HepG2 (cell line): ENCODE measurements around the gene RPS10. TPM values are rescaled to one million over a fixed set of nuclear protein-coding genes. Genes with fewer than 3 reads are reported as not detected.
A peak's percentile ranks its signal among the peaks of the same experiment; 100 is the strongest.

Source experiments
- ATAC-seq: fragments of 200-7000 bp; cut with Tn5 transposase; 3 replicates; pipeline ENCODE4 v1.9.1; 2020; ENCODE audit warnings: mild to moderate bottlenecking, moderate library complexity
- BruUV-seq: library from RNA; stranded (reverse); fragments of 400-500 nt; replicated peaks from 2 replicates; lab custom pipeline; 2021; lab: Mats Ljungman, UMichigan
- CTCF ChIA-PET: fragments of 300-600 bp; formaldehyde crosslinking; extraction: SDS; loops from one replicate; lab custom pipeline; 2021; ENCODE audit warnings: low total read pairs, inconsistent platforms, low intra/inter-chr PET ratio; lab: Yijun Ruan, JAX
- POLR2A ChIA-PET: fragments of 350-600 bp; sonication (Branson Sonifier 250); formaldehyde crosslinking; loops from one replicate; lab custom pipeline; 2020; ENCODE audit warnings: antibody characterized with exemption, inconsistent platforms; lab: Yijun Ruan, JAX
- DNase-seq: peaks from one replicate; pipeline ENCODE4 v3.0.0-alpha.2; 2015; ENCODE audit warnings: low spot score
- FAIRE-seq: peaks from 3 replicates; lab custom pipeline; 2011; peaks lifted over from hg19 to GRCh38; lab: Jason Lieb, UNC
- H2AFZ ChIP-seq: one replicate; pipeline ENCODE4 v1.6.1; 2011; ENCODE audit warnings: low read length, inconsistent platforms
- H3K27ac ChIP-seq: fragments of 300-600 bp; 3 replicates; pipeline ENCODE4 v1.8.0; 2011; ENCODE audit warnings: mixed run types, mild to moderate bottlenecking, mixed read lengths, low read length, inconsistent platforms; ENCODE audit not compliant: insufficient read depth; ENCODE audit errors: extremely low read length
- H3K27me3 ChIP-seq, 2 experiments: fragments of 200-600 bp in 1 of 2; 2 replicates in 1 of 2; 3 replicates in 1 of 2; pipeline versions ENCODE4 v1.6.0 to v1.8.0; 2011; ENCODE audit warnings: low read length in 2 of 2, mild to moderate bottlenecking in 2 of 2, moderate library complexity in 2 of 2, inconsistent platforms in 1 of 2; ENCODE audit not compliant: insufficient read depth in 2 of 2, control insufficient read depth in 1 of 2
- H3K36me3 ChIP-seq, 2 experiments: fragments of 200-600 bp in 1 of 2; replicated peaks in 1 of 2; 2 replicates in 1 of 2; 3 replicates in 1 of 2; pipeline versions ENCODE4 v1.5.1 to v1.8.0; 2011; ENCODE audit warnings: low read length in 2 of 2, inconsistent platforms in 1 of 2; ENCODE audit not compliant: insufficient read depth in 2 of 2, control insufficient read depth in 1 of 2
- H3K4me1 ChIP-seq: 2 replicates; pipeline ENCODE4 v1.5.1; 2012; ENCODE audit warnings: low read length, inconsistent platforms; ENCODE audit not compliant: insufficient read depth
- H3K4me2 ChIP-seq: 2 replicates; pipeline ENCODE4 v1.6.0; 2011; ENCODE audit warnings: low read depth, low read length, inconsistent platforms
- H3K4me3 ChIP-seq, 3 experiments: fragments of 200-600 bp in 1 of 3; sonication (generic), shearing (Covaris generic) in 1 of 3; replicated peaks in 1 of 3; 2 replicates each; pipeline ENCODE4 v1.5.1; 2011 to 2016; ENCODE audit warnings: low read length in 3 of 3, inconsistent platforms in 2 of 3, low read depth in 2 of 3, mild to moderate bottlenecking in 2 of 3, control low read depth in 1 of 3, mixed read lengths in 1 of 3; ENCODE audit not compliant: insufficient read depth in 1 of 3
- H3K79me2 ChIP-seq: one replicate; pipeline ENCODE4 v1.6.1; 2011; ENCODE audit warnings: low read length, inconsistent platforms; ENCODE audit not compliant: insufficient read depth
- H3K9ac ChIP-seq: 2 replicates; pipeline ENCODE4 v1.6.0; 2011; ENCODE audit warnings: mild to moderate bottlenecking, low read depth, low read length, inconsistent platforms; ENCODE audit not compliant: insufficient read depth
- H3K9me3 ChIP-seq: 2 replicates; pipeline ENCODE4 v1.5.1; 2012; ENCODE audit warnings: mild to moderate bottlenecking, low read length
- H4K20me1 ChIP-seq: 2 replicates; pipeline ENCODE4 v1.6.0; 2011; ENCODE audit warnings: inconsistent platforms, mild to moderate bottlenecking, low read length, moderate library complexity; ENCODE audit not compliant: insufficient read depth
- MNT ChIP-seq: fragments of 450-650 bp; IDR thresholded peaks from 2 replicates; pipeline ENCODE4 v1.6.1; 2016
- SKIL ChIP-seq: sonication (generic); formaldehyde crosslinking; IDR thresholded peaks from 2 replicates; pipeline ENCODE4 v1.8.0; 2022; ENCODE audit warnings: missing genetic modification reagents, mild to moderate bottlenecking, moderate library complexity, borderline replicate concordance
- WIZ ChIP-seq: sonication (generic); formaldehyde crosslinking; IDR thresholded peaks from 2 replicates; pipeline ENCODE4 v1.5.1; 2020; ENCODE audit warnings: mild to moderate bottlenecking, missing genetic modification reagents
- ZNF225 ChIP-seq: sonication (generic); formaldehyde crosslinking; IDR thresholded peaks from 2 replicates; pipeline ENCODE4 v1.4.0; 2020; ENCODE audit warnings: mild to moderate bottlenecking, missing genetic modification reagents
- ZNF275 ChIP-seq: sonication (generic); formaldehyde crosslinking; IDR thresholded peaks from 2 replicates; pipeline ENCODE4 v1.8.0; 2022; ENCODE audit warnings: missing genetic modification reagents, mild to moderate bottlenecking, inconsistent platforms, borderline replicate concordance
- ZNF333 ChIP-seq: sonication (generic); formaldehyde crosslinking; IDR thresholded peaks from 2 replicates; pipeline ENCODE4 v1.4.0; 2020; ENCODE audit warnings: mild to moderate bottlenecking, missing genetic modification reagents, borderline replicate concordance
- ZNF549 ChIP-seq: sonication (generic); formaldehyde crosslinking; IDR thresholded peaks from 2 replicates; pipeline ENCODE4 v1.5.0; 2020; ENCODE audit warnings: missing genetic modification reagents
- WGBS: methylation state at CpG from one replicate; pipeline ENCODE4 v1.1.6; 2017; ENCODE audit warnings: low lambda C conversion rate; 5-methylcytosine and 5-hydroxymethylcytosine counted together
- in situ Hi-C: cut with HindIII; loops from 2 replicates; pipeline ENCODE4 v1.10.0; 2017; ENCODE audit warnings: low pct_unique_long_range_greater_than_20kb; ENCODE audit not compliant: extremely low pct_ligation_motif_present
- intact Hi-C: fragments of 100-400 bp; cut with micrococcal nuclease; formaldehyde crosslinking; loops from one replicate; pipeline ENCODE4 v1.10.0; 2022; ENCODE audit not compliant: unreplicated experiment
- polyA plus RNA-seq, 8 experiments: library from polyadenylated mRNA; depleted of rRNA in 3 of 8; stranded (reverse) in 7 of 8; unstranded in 1 of 8; fragments of >200 nt; fragmentation: Illumina TruSeq in 4 of 8; extraction: Trizol in 4 of 8; gene quantifications; 2 replicates each; pipeline versions ENCODE4 v1.2.1 to v1.2.3, GENCODE V29; 2011 to 2016; ENCODE audit warnings: low read depth in 4 of 8, missing spikeins in 1 of 8, mixed read lengths in 1 of 8; ENCODE audit not compliant: insufficient read depth in 1 of 8
- total RNA-seq, 5 experiments: library from RNA; depleted of rRNA; stranded (reverse); fragments of >200 nt; fragmentation: Illumina TruSeq; extraction: Trizol; gene quantifications; 2 replicates each; pipeline ENCODE4 v1.2.3, GENCODE V29; 2016; ENCODE audit warnings: low read depth in 1 of 5

The RPS10 gene
- total and polyA plus RNA-seq, 2 of the 13 experiments (the other 11 are each of a cell fraction or from before 2014, with no cell fraction given) = 2,909 to 4,648 TPM

GRCh38 chr6:34414999-34415858 is 10.6 kb downstream of the RPS10 start (continued):
- TF ChIP-seq SKIL (CRISPR knock-in tag) (no peak), WIZ (no peak), ZNF225 (CRISPR knock-in tag) (no peak), ZNF549 (no peak)

GRCh38 chr6:34412643-34413214 is 13.1 kb downstream of the RPS10 start:
- no peaks in the 10 kb centered on the region for H3K9me3 ChIP-seq
- peaks cover 5 to 25% of the 10 kb centered on the region in 2 experiments; a peak in 4 of 5 replicates for H3K36me3 ChIP-seq
- ChIA-PET CTCF (no interaction called here), POLR2A (no interaction called here)
- H3K79me2 ChIP-seq = no peaks in the 10 kb centered on the region
- H4K20me1 ChIP-seq = peaks cover 22% of the 10 kb centered on the region
- in situ Hi-C loops = no loop called here
- intact Hi-C loops = loop anchor here (10.0 kb wide), 1 partner anchor 248 kb away; no protein-coding TSS in a partner anchor
- FAIRE-seq = no peak
- TF ChIP-seq ZNF275 (CRISPR knock-in tag) (no peak), ZNF333 (CRISPR knock-in tag) (no peak), MNT (0 out of 2 replicates have a peak, but pooled peaks have one; percentile 8)
- H3K4me2 ChIP-seq = no peak overlapping the region
- H3K27ac ChIP-seq = no peak overlapping the region
- no peak overlapping the region for H3K9ac ChIP-seq
- 96% methylated on average over 5 of the region's 5 CpGs for WGBS
- H3K4me3 ChIP-seq = no peak overlapping the region
- BruUV-seq = no TSS peak
- ATAC-seq = no peak
- no peak overlapping the region for H2AFZ ChIP-seq
- H3K4me1 ChIP-seq = peaks cover 40% of the 10 kb centered on the region
- H3K27me3 ChIP-seq = no peaks in the 10 kb centered on the region
- DNase-seq = no peak
